ENCODE data around the gene CD86. TPM values are rescaled to one million over a fixed set of nuclear protein-coding genes. Genes with fewer than 3 reads are reported as not detected.

CD86 gene, protein sequence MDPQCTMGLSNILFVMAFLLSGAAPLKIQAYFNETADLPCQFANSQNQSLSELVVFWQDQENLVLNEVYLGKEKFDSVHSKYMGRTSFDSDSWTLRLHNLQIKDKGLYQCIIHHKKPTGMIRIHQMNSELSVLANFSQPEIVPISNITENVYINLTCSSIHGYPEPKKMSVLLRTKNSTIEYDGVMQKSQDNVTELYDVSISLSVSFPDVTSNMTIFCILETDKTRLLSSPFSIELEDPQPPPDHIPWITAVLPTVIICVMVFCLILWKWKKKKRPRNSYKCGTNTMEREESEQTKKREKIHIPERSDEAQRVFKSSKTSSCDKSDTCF
- 1 to 10 TPM in 3 of 4 donors, under 1 TPM in 1; 0.92 to 2.4 (median 1.6) TPM for total RNA-seq

DNA sequence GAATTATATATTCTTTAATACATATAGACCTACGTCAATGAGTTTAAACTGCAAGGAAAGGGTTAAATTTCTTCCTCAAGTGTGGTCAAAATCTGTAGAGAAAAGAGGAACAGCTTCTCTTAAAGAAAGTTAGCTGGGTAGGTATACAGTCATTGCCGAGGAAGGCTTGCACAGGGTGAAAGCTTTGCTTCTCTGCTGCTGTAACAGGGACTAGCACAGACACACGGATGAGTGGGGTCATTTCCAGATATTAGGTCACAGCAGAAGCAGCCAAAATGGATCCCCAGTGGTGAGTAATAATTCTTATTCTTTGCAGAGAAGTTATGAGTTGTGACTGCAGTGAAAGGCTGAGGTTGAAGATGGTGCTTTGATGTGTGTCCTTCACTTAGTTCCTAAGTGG lies at the start of gene CD86:
Gene CD86 (plus strand): TSS at position 148 of the 400 bp plus-strand sequence. CDS start 128 bp downstream, at position 276.
- Histone ChIP-seq H3K27me3 (no peaks in the 10 kb centered on the region), H3K9me3 (no peaks in the 10 kb centered on the region), H3K27ac (no peak within 1 kb of the TSS), H3K4me1 (no peaks in the 10 kb centered on the region), H3K36me3 (no peaks in the 10 kb centered on the region), H3K4me3 (peak within 1 kb of the TSS in 1 of 4 donors; percentile 8)
- ATAC-seq: no peak
- peak; percentile 13 to 16 for TF ChIP-seq POLR2A (IDR thresholded peaks at IDR 0.05)
- TF ChIP-seq, protein P1, sequence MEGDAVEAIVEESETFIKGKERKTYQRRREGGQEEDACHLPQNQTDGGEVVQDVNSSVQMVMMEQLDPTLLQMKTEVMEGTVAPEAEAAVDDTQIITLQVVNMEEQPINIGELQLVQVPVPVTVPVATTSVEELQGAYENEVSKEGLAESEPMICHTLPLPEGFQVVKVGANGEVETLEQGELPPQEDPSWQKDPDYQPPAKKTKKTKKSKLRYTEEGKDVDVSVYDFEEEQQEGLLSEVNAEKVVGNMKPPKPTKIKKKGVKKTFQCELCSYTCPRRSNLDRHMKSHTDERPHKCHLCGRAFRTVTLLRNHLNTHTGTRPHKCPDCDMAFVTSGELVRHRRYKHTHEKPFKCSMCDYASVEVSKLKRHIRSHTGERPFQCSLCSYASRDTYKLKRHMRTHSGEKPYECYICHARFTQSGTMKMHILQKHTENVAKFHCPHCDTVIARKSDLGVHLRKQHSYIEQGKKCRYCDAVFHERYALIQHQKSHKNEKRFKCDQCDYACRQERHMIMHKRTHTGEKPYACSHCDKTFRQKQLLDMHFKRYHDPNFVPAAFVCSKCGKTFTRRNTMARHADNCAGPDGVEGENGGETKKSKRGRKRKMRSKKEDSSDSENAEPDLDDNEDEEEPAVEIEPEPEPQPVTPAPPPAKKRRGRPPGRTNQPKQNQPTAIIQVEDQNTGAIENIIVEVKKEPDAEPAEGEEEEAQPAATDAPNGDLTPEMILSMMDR (IDR thresholded peaks at IDR 0.05 in 4 of 5, conservative IDR thresholded peaks at IDR 0.05 in 1 of 5): no peak
- no peak for DNase-seq
- intact Hi-C loops (cut with DNase I; ENCODE audit: low total_unique reads) (no loop called here), in situ Hi-C loops (cut with MboI; ENCODE audit: low sequenced_read_pairs in 4 of 4) (no loop called here)

DNA sequence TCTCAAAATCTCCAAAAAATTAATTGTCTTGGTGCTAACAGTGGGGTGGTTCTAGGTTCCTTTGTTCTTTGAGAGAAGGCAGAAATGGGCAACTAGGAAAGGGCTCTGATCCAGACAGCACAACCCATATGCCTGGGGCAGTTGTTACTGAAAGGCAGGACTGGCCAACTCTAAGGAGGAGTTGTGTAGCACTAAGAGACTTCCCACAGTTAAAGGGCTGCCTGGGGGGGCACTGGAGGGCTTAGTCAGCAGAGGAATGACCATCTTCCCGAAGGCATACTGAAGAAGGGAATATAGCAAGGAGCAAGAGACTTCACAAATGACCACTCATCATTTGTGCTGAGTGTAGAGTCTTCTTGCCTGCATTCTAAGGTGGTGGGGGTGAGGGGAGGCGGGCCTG lies 48.9 kb upstream of the CD86 start:
- H3K4me1 ChIP-seq: no peaks in the 10 kb centered on the region
- H3K27ac ChIP-seq: no peak overlapping the region
- TF ChIP-seq POLR2A (IDR thresholded peaks at IDR 0.05): no peak
- TF ChIP-seq, protein P1 (IDR thresholded peaks at IDR 0.05 in 4 of 5, conservative IDR thresholded peaks at IDR 0.05 in 1 of 5): no peak
- H3K9me3 ChIP-seq: no peaks in the 10 kb centered on the region
- H3K27me3 ChIP-seq: no peaks in the 10 kb centered on the region
- intact Hi-C loops (cut with DNase I; ENCODE audit: low total_unique reads) (no loop called here), in situ Hi-C loops (cut with MboI; ENCODE audit: low sequenced_read_pairs in 4 of 4) (no loop called here)
- no peak overlapping the region for H3K4me3 ChIP-seq
- ATAC-seq (no peak), DNase-seq (no peak)
- no peaks in the 10 kb centered on the region for H3K36me3 ChIP-seq

DNA sequence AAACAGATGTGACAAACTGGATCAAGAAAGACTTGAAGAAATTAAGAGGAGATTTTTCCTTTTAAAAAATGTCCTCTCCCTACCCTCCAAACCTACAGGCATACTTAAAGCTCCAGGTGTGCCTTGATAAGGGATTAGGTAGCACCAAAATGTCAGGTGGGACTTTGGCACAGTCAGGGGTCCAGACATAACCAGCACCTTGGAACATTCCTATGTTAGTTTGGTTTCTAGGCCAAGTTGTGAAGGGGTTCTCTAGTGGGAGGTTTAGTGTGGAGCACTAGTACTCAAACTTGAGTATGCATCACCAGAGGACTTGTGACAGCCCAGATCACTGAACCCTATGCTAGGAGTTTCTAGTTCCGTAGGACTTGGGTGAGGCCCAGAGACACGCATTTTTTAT lies 47.0 kb upstream of the CD86 start:
- Histone ChIP-seq H3K27ac (no peak overlapping the region), H3K36me3 (no peaks in the 10 kb centered on the region), H3K4me3 (no peak overlapping the region), H3K9me3 (no peaks in the 10 kb centered on the region), H3K27me3 (no peaks in the 10 kb centered on the region), H3K4me1 (no peaks in the 10 kb centered on the region)
- in situ Hi-C loops (cut with MboI; ENCODE audit: low sequenced_read_pairs in 4 of 4) (no loop called here), intact Hi-C loops (cut with DNase I; ENCODE audit: low total_unique reads) (no loop called here)
- TF ChIP-seq, protein P1 (IDR thresholded peaks at IDR 0.05 in 4 of 5, conservative IDR thresholded peaks at IDR 0.05 in 1 of 5): no peak
- no peak for TF ChIP-seq POLR2A (IDR thresholded peaks at IDR 0.05)
- DNase-seq (no peak), ATAC-seq (no peak)

DNA sequence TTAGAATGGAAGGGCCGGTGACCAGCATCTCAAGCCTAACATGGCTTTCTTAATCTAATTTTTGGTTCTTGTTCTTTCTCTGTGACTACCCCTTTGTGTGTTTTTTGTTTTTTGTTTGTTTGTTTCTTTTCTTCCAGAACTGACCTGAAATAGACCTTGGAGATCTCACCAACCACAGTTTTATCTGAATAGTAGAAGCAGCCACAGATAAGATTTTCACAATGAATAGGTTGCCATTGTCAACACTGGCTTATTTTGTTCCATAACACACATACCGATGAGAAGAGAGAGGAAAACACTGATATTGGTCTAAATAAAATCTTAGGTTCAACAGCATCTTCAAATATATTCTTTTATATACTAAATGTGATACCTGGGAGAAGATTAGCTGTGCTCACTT lies 44.7 kb upstream of the CD86 start:
- Histone ChIP-seq H3K27ac (no peak overlapping the region), H3K4me3 (no peak overlapping the region), H3K27me3 (no peaks in the 10 kb centered on the region), H3K9me3 (no peaks in the 10 kb centered on the region), H3K4me1 (no peaks in the 10 kb centered on the region), H3K36me3 (no peaks in the 10 kb centered on the region)
- DNase-seq (no peak), ATAC-seq (no peak)
- intact Hi-C loops (cut with DNase I; ENCODE audit: low total_unique reads) (no loop called here), in situ Hi-C loops (cut with MboI; ENCODE audit: low sequenced_read_pairs in 4 of 4) (no loop called here)
- TF ChIP-seq POLR2A (IDR thresholded peaks at IDR 0.05): no peak
- TF ChIP-seq, protein P1 (IDR thresholded peaks at IDR 0.05 in 4 of 5, conservative IDR thresholded peaks at IDR 0.05 in 1 of 5): no peak

Measured in gastrocnemius medialis (tissue), 4 donors.